ENCODE results near the gene TSPAN9. TPM values are rescaled to one million over a fixed set of nuclear protein-coding genes. Genes with fewer than 3 reads are reported as not detected.

Gene TSPAN9
- total and polyA plus RNA-seq, 10 of the 15 experiments (the other 5 are each of a cell fraction or from before 2014, with no cell fraction given), result 0.03 to 1.0 (median 0.12) TPM; not detected in 5

- 44% methylated on average over 6 of the region's 6 CpGs for whole genome bisulfite sequencing (ENCODE audit: insufficient coverage, insufficient replicate concordance, low lambda C conversion rate, missing lambda C conversion rate)
- Histone ChIP-seq H4K20me1 (ENCODE audit: control insufficient read depth, insufficient read depth) (no peaks in the 10 kb centered on the region), H3K27me3 (replicated peaks in 1 of 2; ENCODE audit: control insufficient read depth in 2 of 2, insufficient read depth in 2 of 2, low read length in 1 of 2) (peaks cover 0 to 3% of the 10 kb centered on the region in 2 experiments; a peak in 2 of 4 replicates), H3K4me2 (ENCODE audit: control insufficient read depth, insufficient read depth) (no peak overlapping the region), H3K79me2 (ENCODE audit: control insufficient read depth, insufficient read depth, low read length) (no peaks in the 10 kb centered on the region), H3K4me3 (no peak overlapping the region), H3K36me3 (ENCODE audit: control insufficient read depth in 2 of 2, insufficient read depth in 2 of 2, low read length in 1 of 2) (no peaks in the 10 kb centered on the region), H3K9ac (ENCODE audit: control insufficient read depth, insufficient read depth, low read length) (no peak overlapping the region), H2AFZ (ENCODE audit: control insufficient read depth, low read depth, low read length) (no peak overlapping the region), H3K9me3 (replicated peaks; ENCODE audit: control insufficient read depth, insufficient read depth, low read length) (no peaks in the 10 kb centered on the region), H3K27ac (ENCODE audit: control insufficient read depth, insufficient read depth) (no peak overlapping the region), H3K4me1 (ENCODE audit: control insufficient read depth, insufficient read depth, low read length) (peaks cover 9% of the 10 kb centered on the region)
- ChIA-PET POLR2A (no interaction called here), CTCF (no interaction called here), RAD21 (ENCODE audit: unreplicated experiment) (no interaction called here), SMC1A (ENCODE audit: uncharacterized antibody, unreplicated experiment) (no interaction called here)
- TF ChIP-seq TARDBP (IDR thresholded peaks at IDR 0.05; ENCODE audit: borderline replicate concordance), result no peak
- TF ChIP-seq YY1 (IDR thresholded peaks at IDR 0.05; ENCODE audit: low read depth, low read length), result no peak
- no peak for TF ChIP-seq CBX3 (IDR thresholded peaks at IDR 0.05; ENCODE audit: borderline replicate concordance, low read depth)
- TF ChIP-seq USF1 (IDR thresholded peaks at IDR 0.05; ENCODE audit: borderline replicate concordance, extremely low read length, insufficient read depth, low read depth, low read length), result no peak
- no peak for TF ChIP-seq HSF1 (IDR thresholded peaks at IDR 0.05; ENCODE audit: low read depth, low read length)
- TF ChIP-seq SMC3 (IDR thresholded peaks at IDR 0.05; ENCODE audit: borderline replicate concordance, low read length), result no peak
- TF ChIP-seq NBN (IDR thresholded peaks at IDR 0.05), result no peak
- TF ChIP-seq NR2F1 (conservative IDR thresholded peaks at IDR 0.05), result no peak
- TF ChIP-seq EZH2 (IDR thresholded peaks at IDR 0.05; ENCODE audit: borderline replicate concordance, control insufficient read depth, low read depth, low read length), result no peak
- TF ChIP-seq BCL11A (IDR thresholded peaks at IDR 0.05; ENCODE audit: low read depth, low read length), result no peak
- TF ChIP-seq SP1 (IDR thresholded peaks at IDR 0.05; ENCODE audit: low read depth, low read length), result no peak
- no peak for TF ChIP-seq TAF1 (IDR thresholded peaks at IDR 0.05; ENCODE audit: borderline replicate concordance, low read depth, low read length)
- no peak for TF ChIP-seq ATF3 (IDR thresholded peaks at IDR 0.05; ENCODE audit: borderline replicate concordance, extremely low read depth, low read depth, low read length)
- TF ChIP-seq ZNF384 (IDR thresholded peaks at IDR 0.05; ENCODE audit: borderline replicate concordance, low read depth, low read length), result no peak
- no peak for FAIRE-seq
- no TSS peak for BruUV-seq (replicated peaks)
- DNase-seq (ENCODE audit: low read depth, low spot score), result no peak
- intact Hi-C loops (cut with micrococcal nuclease; ENCODE audit: unreplicated experiment) (no loop called here), in situ Hi-C loops (cut with MboI) (no loop called here)
- no peak for ATAC-seq
These were observed 145.1 kb downstream of the TSPAN9 start for GRCh38 chr12:3222306-3222705.
